Measurements from ENCODE around the gene IGSF21. TPM values are rescaled to one million over a fixed set of nuclear protein-coding genes. Genes with fewer than 3 reads are reported as not detected.

The IGSF21 gene
- total RNA-seq, 2 donors from 2014 or later, result 0.37 to 0.40 TPM

DNA sequence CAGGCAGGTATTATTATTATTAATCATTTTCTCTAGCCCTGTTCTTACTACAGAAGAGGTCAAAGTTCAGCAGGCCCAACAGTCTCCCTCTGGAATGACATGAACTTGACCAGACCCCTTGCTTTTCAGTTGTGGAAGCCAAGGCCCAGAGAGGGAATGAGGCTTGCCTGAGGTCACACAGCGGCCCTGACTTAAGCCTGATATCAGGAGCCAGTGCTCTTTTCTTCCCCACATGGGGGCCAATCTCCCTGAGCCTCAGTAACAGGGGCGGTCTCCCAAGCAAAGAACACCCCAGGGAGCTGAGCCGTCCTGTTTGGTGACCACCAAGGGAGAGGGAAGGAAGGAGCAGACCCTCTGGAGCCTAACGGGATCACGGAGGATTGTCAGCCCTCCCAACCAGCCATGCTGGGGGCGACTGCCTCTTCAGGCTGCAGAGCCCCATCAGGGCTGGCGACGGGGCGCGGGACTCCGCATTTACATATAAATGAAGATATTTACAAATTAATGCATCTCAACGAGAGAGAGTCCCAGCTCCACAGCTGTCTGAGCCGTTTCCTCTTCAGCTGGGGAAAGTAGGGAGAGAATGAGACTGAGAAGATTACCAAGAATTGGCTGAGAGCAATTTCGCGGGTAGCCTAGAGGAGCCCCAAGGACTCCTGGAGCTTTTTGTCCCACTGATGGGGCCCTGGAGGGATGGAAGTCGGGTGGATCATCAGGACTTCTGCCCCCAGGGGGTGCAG lies 187.0 kb downstream of the IGSF21 start:
- no peak overlapping the region for H3K4me3 ChIP-seq
- H3K27me3 ChIP-seq, result no peaks in the 10 kb centered on the region
- no peaks in the 10 kb centered on the region for H3K4me1 ChIP-seq
- no peaks in the 10 kb centered on the region for H3K36me3 ChIP-seq
- intact Hi-C loops (cut with DNase I), result no loop called here
- no peaks in the 10 kb centered on the region for H3K9me3 ChIP-seq
- H3K9ac ChIP-seq (ENCODE audit: low read depth in 2 of 2, low read length in 2 of 2), result no peak overlapping the region
- no peak for TF ChIP-seq CTCF (IDR thresholded peaks at IDR 0.05)
- no peak overlapping the region for H3K27ac ChIP-seq
- no peak for DNase-seq

DNA sequence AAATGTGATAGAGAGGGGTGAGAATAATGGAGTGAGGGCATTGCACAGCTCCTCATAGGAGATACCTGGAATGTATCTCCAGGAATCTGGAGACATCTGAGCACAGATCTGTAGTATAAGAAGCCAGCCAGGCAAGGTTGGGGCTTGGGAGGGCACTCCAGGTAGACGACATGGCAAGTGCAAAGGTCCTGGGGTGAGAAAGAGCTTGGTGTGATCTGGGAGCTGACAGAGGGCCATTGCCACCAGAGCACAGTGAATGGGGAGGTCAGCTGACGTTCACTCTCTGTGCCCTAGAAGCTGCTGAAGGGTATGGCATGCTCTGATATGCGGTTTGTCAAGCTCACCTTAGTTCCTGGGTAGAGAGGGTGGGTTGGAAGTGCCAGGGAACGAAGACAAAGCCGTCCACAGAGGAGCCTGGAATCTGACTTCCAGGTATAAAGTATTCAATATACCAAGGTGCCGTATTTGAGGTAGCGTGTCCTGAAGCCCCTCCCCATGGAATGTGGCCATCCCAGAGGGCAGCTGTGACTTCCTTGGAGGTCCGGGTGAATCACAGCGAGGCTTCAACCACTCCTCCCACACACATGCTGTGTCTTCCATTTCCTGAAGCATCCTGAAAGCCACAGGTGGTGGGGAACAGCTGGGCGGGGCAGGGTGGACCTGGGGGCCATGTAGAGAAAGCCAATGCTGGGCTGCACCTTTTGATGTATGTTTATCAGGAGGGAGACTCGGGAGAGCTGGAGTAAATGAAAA lies 190.5 kb downstream of the IGSF21 start:
- DNase-seq, result no peak
- intact Hi-C loops (cut with DNase I), result no loop called here
- no peak overlapping the region for H3K9ac ChIP-seq (ENCODE audit: low read depth in 2 of 2, low read length in 2 of 2)
- no peaks in the 10 kb centered on the region for H3K4me1 ChIP-seq
- TF ChIP-seq CTCF (IDR thresholded peaks at IDR 0.05), result no peak
- H3K4me3 ChIP-seq, result no peak overlapping the region
- H3K27ac ChIP-seq, result no peak overlapping the region
- no peaks in the 10 kb centered on the region for H3K36me3 ChIP-seq
- H3K27me3 ChIP-seq, result no peaks in the 10 kb centered on the region
- no peaks in the 10 kb centered on the region for H3K9me3 ChIP-seq

GRCh38 chr1:18299441-18300338 lies 192.1 kb downstream of the IGSF21 start:
- no peak for DNase-seq
- intact Hi-C loops (cut with DNase I), result loop anchor here (5.0 kb wide), 1 partner anchor 278 kb away; no protein-coding TSS in a partner anchor

DNA sequence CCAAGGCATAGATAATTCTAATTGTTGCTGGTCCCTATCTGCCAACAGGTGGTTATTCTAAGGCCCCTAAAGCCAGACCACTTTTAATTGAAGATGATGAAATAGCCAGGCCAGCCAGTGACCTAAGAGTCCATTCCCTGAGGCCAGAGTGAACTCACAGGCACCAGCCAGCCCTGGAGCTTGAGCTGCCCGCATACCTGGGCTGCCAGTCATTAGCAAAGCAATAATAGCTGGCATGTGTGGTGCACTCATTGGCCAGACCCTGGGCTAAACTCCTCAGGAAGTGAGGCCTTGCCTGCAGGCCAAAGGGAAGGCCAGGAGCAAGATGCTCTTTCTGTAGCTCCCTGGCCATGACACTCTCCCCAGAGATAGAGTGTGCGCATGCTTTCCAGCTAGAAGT lies 192.8 kb downstream of the IGSF21 start:
- intact Hi-C loops (cut with DNase I), result loop anchor here (5.0 kb wide), 1 partner anchor 277 kb away; no protein-coding TSS in a partner anchor
- Histone ChIP-seq H3K36me3 (no peaks in the 10 kb centered on the region), H3K9ac (ENCODE audit: low read depth in 2 of 2, low read length in 2 of 2) (no peak overlapping the region), H3K27me3 (no peaks in the 10 kb centered on the region), H3K4me3 (no peak overlapping the region), H3K27ac (no peak overlapping the region), H3K9me3 (no peaks in the 10 kb centered on the region), H3K4me1 (no peaks in the 10 kb centered on the region)
- TF ChIP-seq CTCF (IDR thresholded peaks at IDR 0.05), result no peak
- no peak for DNase-seq

More at GRCh38 chr1:18299441-18300338, 192.1 kb downstream of the IGSF21 start:
- Histone ChIP-seq H3K4me3 (no peak overlapping the region), H3K9ac (ENCODE audit: low read depth in 2 of 2, low read length in 2 of 2) (no peak overlapping the region), H3K9me3 (no peaks in the 10 kb centered on the region), H3K27ac (no peak overlapping the region), H3K36me3 (no peaks in the 10 kb centered on the region), H3K4me1 (no peaks in the 10 kb centered on the region), H3K27me3 (no peaks in the 10 kb centered on the region)
- peak; percentile 76 for TF ChIP-seq CTCF (IDR thresholded peaks at IDR 0.05)
